SH-SY5Y (cell line): ENCODE measurements around the gene PLXDC1.

Experiments used
- GATA2 ChIP-seq: IDR thresholded peaks from 2 replicates; pipeline ENCODE4 v1.6.1; 2011; ENCODE audit warnings: mild to moderate bottlenecking, low read depth, low read length
- GATA3 ChIP-seq: IDR thresholded peaks from 2 replicates; pipeline ENCODE4 v1.6.1; 2011; ENCODE audit warnings: low read depth, mild to moderate bottlenecking, low read length, moderate library complexity

Gene PLXDC1

GRCh38 chr17:39191750-39192510 lies 40.5 kb upstream of the PLXDC1 start:
- TF ChIP-seq GATA2, result no peak
- no peak for TF ChIP-seq GATA3

GRCh38 chr17:39187152-39187830 lies 35.9 kb upstream of the PLXDC1 start:
- TF ChIP-seq GATA3 (no peak), GATA2 (no peak)

GRCh38 chr17:39186481-39187002 lies 35.1 kb upstream of the PLXDC1 start:
- TF ChIP-seq GATA2 (no peak), GATA3 (no peak)

- TF ChIP-seq GATA2 (no peak), GATA3 (no peak)
Measured at GRCh38 chr17:39183720-39184119, 32.3 kb upstream of the PLXDC1 start.

GRCh38 chr17:39183045-39183444 lies 31.6 kb upstream of the PLXDC1 start:
- TF ChIP-seq GATA2, result no peak
- no peak for TF ChIP-seq GATA3

- no peak for TF ChIP-seq GATA2
- TF ChIP-seq GATA3, result no peak
Measured at GRCh38 chr17:39181303-39181702, 29.9 kb upstream of the PLXDC1 start.

GRCh38 chr17:39178536-39178935 lies 27.1 kb upstream of the PLXDC1 start:
- no peak for TF ChIP-seq GATA2
- TF ChIP-seq GATA3, result no peak

- TF ChIP-seq GATA2 (no peak), GATA3 (no peak)
Measured at GRCh38 chr17:39177256-39177655, 25.8 kb upstream of the PLXDC1 start.

GRCh38 chr17:39175695-39176093 lies 24.3 kb upstream of the PLXDC1 start:
- TF ChIP-seq GATA2, result no peak
- TF ChIP-seq GATA3, result no peak

GRCh38 chr17:39174920-39175694 lies 23.7 kb upstream of the PLXDC1 start:
- TF ChIP-seq GATA3 (no peak), GATA2 (no peak)

- TF ChIP-seq GATA2 (no peak), GATA3 (no peak)
Measured at GRCh38 chr17:39173526-39174274, 22.3 kb upstream of the PLXDC1 start.

- TF ChIP-seq GATA3 (no peak), GATA2 (no peak)
Measured at GRCh38 chr17:39173080-39173479, 21.6 kb upstream of the PLXDC1 start.

GRCh38 chr17:39171933-39172332 lies 20.5 kb upstream of the PLXDC1 start:
- TF ChIP-seq GATA3 (no peak), GATA2 (no peak)

- TF ChIP-seq GATA3 (no peak), GATA2 (no peak)
Measured at GRCh38 chr17:39170558-39170957, 19.1 kb upstream of the PLXDC1 start.

GRCh38 chr17:39170109-39170508 lies 18.7 kb upstream of the PLXDC1 start:
- TF ChIP-seq GATA3, result no peak
- TF ChIP-seq GATA2, result no peak
